ENCODE data around the gene PLXND1. TPM values are rescaled to one million over a fixed set of nuclear protein-coding genes. Genes with fewer than 3 reads are reported as not detected.

PLXND1 gene
- total and polyA plus RNA-seq, 2 donors (not counting 1 experiment from before 2014, with no cell fraction given) = 3.3 to 74.4 TPM

DNA sequence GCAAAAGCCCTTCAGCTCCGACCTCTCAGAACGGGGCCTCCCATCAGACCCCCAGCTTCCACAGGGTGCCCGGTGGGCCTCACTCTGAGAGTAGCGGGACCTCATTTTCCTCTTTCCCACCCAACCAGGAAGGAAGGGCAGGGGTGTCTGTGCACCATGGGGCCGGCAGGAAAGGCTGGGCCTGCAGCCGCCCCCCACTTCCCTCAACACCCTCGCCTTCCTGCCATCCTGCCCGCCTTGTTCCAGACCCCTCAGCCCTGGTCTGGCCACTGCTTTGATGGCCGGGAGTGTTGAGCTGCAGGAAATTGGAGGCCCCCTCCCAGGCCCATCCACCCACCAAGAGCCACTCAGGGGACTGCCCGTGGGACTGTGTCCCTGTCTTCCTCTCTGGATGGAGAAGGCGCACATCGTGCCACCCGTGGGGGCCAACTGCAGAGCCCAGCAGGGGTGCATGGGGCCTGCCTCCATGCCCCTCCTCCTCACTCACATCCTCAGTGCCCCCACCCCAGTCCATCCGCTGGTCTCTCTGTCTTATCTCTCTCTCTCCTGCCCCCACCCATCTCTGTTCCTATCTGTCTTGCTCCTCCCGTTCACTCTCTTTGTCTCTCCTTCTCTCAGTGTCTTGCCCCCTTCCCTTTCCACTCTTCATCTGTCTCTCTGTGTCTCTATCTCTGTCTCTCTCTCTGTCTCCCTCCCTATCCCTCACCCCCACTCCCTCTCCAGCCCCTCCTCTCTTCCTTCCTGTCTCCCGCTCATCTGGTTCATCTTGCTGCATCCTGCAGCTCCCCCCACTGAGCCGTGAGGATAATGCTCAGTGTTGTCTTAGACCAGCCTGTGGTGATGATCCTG, 1.8 kb upstream of the PLXND1 start:
- H2AFZ ChIP-seq (ENCODE audit: insufficient read depth, low read depth, low read length, poor library complexity, severe bottlenecking) = no peak overlapping the region
- POLR2A ChIA-PET = interaction anchor here (4.1 kb wide), 1 partner anchor 32 kb away, joined by 55 read pairs; no protein-coding TSS in a partner anchor
- H4K20me1 ChIP-seq (ENCODE audit: control insufficient read depth, insufficient read depth, low read length, poor library complexity, severe bottlenecking) = no peaks in the 10 kb centered on the region
- H3K4me3 ChIP-seq (ENCODE audit: control extremely low read depth in 1 of 5, extremely low read depth in 1 of 5, insufficient read depth in 1 of 5, low read depth in 2 of 5, low read length in 4 of 5) = no peak overlapping the region
- no peak overlapping the region for H3K9ac ChIP-seq (ENCODE audit: low read length)
- no peak for DNase-seq
- peaks cover 0 to 43% (median 14%) of the 10 kb centered on the region in 4 experiments for H3K27me3 ChIP-seq (replicated peaks in 1 of 4; ENCODE audit: control extremely low read depth in 1 of 4, control insufficient read depth in 3 of 4, insufficient read depth in 4 of 4, low read length in 3 of 4)
- no peaks in the 10 kb centered on the region for H3K36me3 ChIP-seq (replicated peaks in 1 of 2; ENCODE audit: control extremely low read depth in 1 of 2, control insufficient read depth in 1 of 2, extremely low read depth in 1 of 2, insufficient read depth in 2 of 2, low read length in 1 of 2)
- intact Hi-C loops (cut with micrococcal nuclease) = loop anchor here (5.0 kb wide), 1 partner anchor 166 kb away; the partner anchor contains the start of gene IFT122
- Mint-ChIP-seq H3K27ac (peak overlapping the region; percentile 46), H3K4me3 (peak overlapping the region; percentile 57), H3K9me3 (ENCODE audit: insufficient read depth) (no peaks in the 10 kb centered on the region), H3K27me3 (peaks cover 20% of the 10 kb centered on the region), H3K4me1 (peaks cover 18% of the 10 kb centered on the region)
- WGBS (ENCODE audit: insufficient coverage) = 65% methylated on average over 15 of the region's 17 CpGs
- H3K79me2 ChIP-seq (ENCODE audit: control insufficient read depth, insufficient read depth, low read length) = no peaks in the 10 kb centered on the region
- TF ChIP-seq, protein P1, sequence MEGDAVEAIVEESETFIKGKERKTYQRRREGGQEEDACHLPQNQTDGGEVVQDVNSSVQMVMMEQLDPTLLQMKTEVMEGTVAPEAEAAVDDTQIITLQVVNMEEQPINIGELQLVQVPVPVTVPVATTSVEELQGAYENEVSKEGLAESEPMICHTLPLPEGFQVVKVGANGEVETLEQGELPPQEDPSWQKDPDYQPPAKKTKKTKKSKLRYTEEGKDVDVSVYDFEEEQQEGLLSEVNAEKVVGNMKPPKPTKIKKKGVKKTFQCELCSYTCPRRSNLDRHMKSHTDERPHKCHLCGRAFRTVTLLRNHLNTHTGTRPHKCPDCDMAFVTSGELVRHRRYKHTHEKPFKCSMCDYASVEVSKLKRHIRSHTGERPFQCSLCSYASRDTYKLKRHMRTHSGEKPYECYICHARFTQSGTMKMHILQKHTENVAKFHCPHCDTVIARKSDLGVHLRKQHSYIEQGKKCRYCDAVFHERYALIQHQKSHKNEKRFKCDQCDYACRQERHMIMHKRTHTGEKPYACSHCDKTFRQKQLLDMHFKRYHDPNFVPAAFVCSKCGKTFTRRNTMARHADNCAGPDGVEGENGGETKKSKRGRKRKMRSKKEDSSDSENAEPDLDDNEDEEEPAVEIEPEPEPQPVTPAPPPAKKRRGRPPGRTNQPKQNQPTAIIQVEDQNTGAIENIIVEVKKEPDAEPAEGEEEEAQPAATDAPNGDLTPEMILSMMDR (IDR thresholded peaks at IDR 0.05) = no peak
- TF ChIP-seq EZH2 (IDR thresholded peaks at IDR 0.05; ENCODE audit: borderline replicate concordance, insufficient read depth, low read depth, low read length, poor library complexity, severe bottlenecking) = no peak
- no peak overlapping the region for H3K27ac ChIP-seq (ENCODE audit: low read length in 2 of 2)
- H3K4me2 ChIP-seq (replicated peaks; ENCODE audit: low read depth, low read length, poor library complexity, severe bottlenecking) = no peak overlapping the region
- peaks cover 0 to 6% (median 0%) of the 10 kb centered on the region in 3 donors for H3K9me3 ChIP-seq (ENCODE audit: control extremely low read depth in 1 of 3, control insufficient read depth in 2 of 3, insufficient read depth in 1 of 3, low read length in 2 of 3)
- CTCF ChIA-PET = no interaction called here
- peaks cover 16 to 19% of the 10 kb centered on the region in 2 donors for H3K4me1 ChIP-seq (ENCODE audit: control insufficient read depth in 2 of 2, insufficient read depth in 2 of 2, low read length in 2 of 2)
- no peak for ATAC-seq (ENCODE audit: low read depth)
